NCI-H187 treated with DMSO at 0.1 percent for 48 hours (cell line): ENCODE results near the gene DST.
"Not testable (repeated sequence)": the region's sequence is repeated elsewhere in the genome, so short reads cannot be mapped to it uniquely, and the experiment has no call there.

Source experiments
- DNase-seq: peaks from one replicate; lab custom pipeline; 2025; lab: John Stamatoyannopoulos, UW

Gene DST

GRCh38 chr6:56661338-56661737 lies 18.6 kb upstream of the DST start:
- not testable (repeated sequence) for DNase-seq

- no peak for DNase-seq
Observed at GRCh38 chr6:56660381-56660730, 17.7 kb upstream of the DST start.

- DNase-seq: no peak
Observed at GRCh38 chr6:56659721-56660380, 17.2 kb upstream of the DST start.

- no peak for DNase-seq
Observed at GRCh38 chr6:56658326-56658725, 15.6 kb upstream of the DST start.

- no peak for DNase-seq
Observed at GRCh38 chr6:56657354-56657753, 14.7 kb upstream of the DST start.

GRCh38 chr6:56656466-56656865 lies 13.8 kb upstream of the DST start:
- DNase-seq: no peak

GRCh38 chr6:56655996-56656395 lies 13.3 kb upstream of the DST start:
- DNase-seq: no peak

GRCh38 chr6:56655249-56655648 lies 12.6 kb upstream of the DST start:
- no peak for DNase-seq

- DNase-seq: no peak
Observed at GRCh38 chr6:56652994-56653393, 10.3 kb upstream of the DST start.

GRCh38 chr6:56652231-56652630 lies 9.5 kb upstream of the DST start:
- no peak for DNase-seq

- no peak for DNase-seq
Observed at GRCh38 chr6:56650191-56650590, 7.5 kb upstream of the DST start.

GRCh38 chr6:56649782-56650181 lies 7.1 kb upstream of the DST start:
- no peak for DNase-seq

- peak; percentile 43 for DNase-seq
Observed at GRCh38 chr6:56649053-56649769, 6.5 kb upstream of the DST start.

GRCh38 chr6:56647172-56647762 lies 4.6 kb upstream of the DST start:
- DNase-seq: no peak

- DNase-seq: no peak
Observed at GRCh38 chr6:56644366-56644765, 1.7 kb upstream of the DST start.

- DNase-seq: no peak
Observed at GRCh38 chr6:56643379-56644089, 845 bp upstream of the DST start.

GRCh38 chr6:56640374-56640773 lies 2.3 kb downstream of the DST start:
- DNase-seq: no peak

- peak; percentile 29 for DNase-seq
Observed at GRCh38 chr6:56638760-56639159, 3.9 kb downstream of the DST start.

- peak; percentile 3 for DNase-seq
Observed at GRCh38 chr6:56637640-56638039, 5.0 kb downstream of the DST start.

- DNase-seq: no peak
Observed at GRCh38 chr6:56628105-56628504, 14.6 kb downstream of the DST start.

GRCh38 chr6:56625356-56625755 lies 17.3 kb downstream of the DST start:
- DNase-seq: no peak

- no peak for DNase-seq
Observed at GRCh38 chr6:56624728-56625069, 18.0 kb downstream of the DST start.
